ENCODE results near the gene RAPGEF3. TPM values are rescaled to one million over a fixed set of nuclear protein-coding genes. Genes with fewer than 3 reads are reported as not detected.

Gene RAPGEF3
- total RNA-seq, 1 donor from 2014 or later = 1.4 TPM

GRCh38 chr12:47754881-47755280 lies 3.8 kb downstream of the RAPGEF3 start:
- Mint-ChIP-seq H3K4me1 (peaks cover 25% of the 10 kb centered on the region), H3K36me3 (ENCODE audit: low read depth) (no peaks in the 10 kb centered on the region), H3K27ac (ENCODE audit: unreplicated experiment) (no peak overlapping the region), H3K9me3 (no peaks in the 10 kb centered on the region), H3K27me3 (ENCODE audit: low read depth) (peaks cover 10% of the 10 kb centered on the region), H3K4me3 (no peak overlapping the region)
- DNase-seq (ENCODE audit: low read depth, low spot score) = no peak
- no peak for TF ChIP-seq CTCF (conservative IDR thresholded peaks at IDR 0.05)

- Mint-ChIP-seq H3K4me3 (no peak overlapping the region), H3K4me1 (peaks cover 25% of the 10 kb centered on the region), H3K9me3 (no peaks in the 10 kb centered on the region), H3K27ac (ENCODE audit: unreplicated experiment) (no peak overlapping the region), H3K36me3 (ENCODE audit: low read depth) (no peaks in the 10 kb centered on the region), H3K27me3 (ENCODE audit: low read depth) (peaks cover 12% of the 10 kb centered on the region)
- no peak for TF ChIP-seq CTCF (conservative IDR thresholded peaks at IDR 0.05)
- no peak for DNase-seq (ENCODE audit: low read depth, low spot score)
Observed at GRCh38 chr12:47754126-47754525, 4.6 kb downstream of the RAPGEF3 start.

GRCh38 chr12:47753021-47754001 lies 5.4 kb downstream of the RAPGEF3 start:
- H3K4me1 Mint-ChIP-seq = peaks cover 25% of the 10 kb centered on the region
- H3K27me3 Mint-ChIP-seq (ENCODE audit: low read depth) = peaks cover 12% of the 10 kb centered on the region
- DNase-seq (ENCODE audit: low read depth, low spot score) = no peak
- H3K9me3 Mint-ChIP-seq = no peaks in the 10 kb centered on the region
- H3K36me3 Mint-ChIP-seq (ENCODE audit: low read depth) = no peaks in the 10 kb centered on the region
- no peak for TF ChIP-seq CTCF (conservative IDR thresholded peaks at IDR 0.05)
- H3K4me3 Mint-ChIP-seq = peak overlapping the region; percentile 38
- H3K27ac Mint-ChIP-seq (ENCODE audit: unreplicated experiment) = peak overlapping the region; percentile 52

GRCh38 chr12:47752552-47752951 lies 6.1 kb downstream of the RAPGEF3 start:
- peaks cover 9% of the 10 kb centered on the region for H3K27me3 Mint-ChIP-seq (ENCODE audit: low read depth)
- no peak for DNase-seq (ENCODE audit: low read depth, low spot score)
- TF ChIP-seq CTCF (conservative IDR thresholded peaks at IDR 0.05) = no peak
- H3K9me3 Mint-ChIP-seq = no peaks in the 10 kb centered on the region
- H3K4me3 Mint-ChIP-seq = no peak overlapping the region
- H3K27ac Mint-ChIP-seq (ENCODE audit: unreplicated experiment) = no peak overlapping the region
- no peaks in the 10 kb centered on the region for H3K36me3 Mint-ChIP-seq (ENCODE audit: low read depth)
- peaks cover 24% of the 10 kb centered on the region for H3K4me1 Mint-ChIP-seq

GRCh38 chr12:47752121-47752520 lies 6.6 kb downstream of the RAPGEF3 start:
- H3K27ac Mint-ChIP-seq (ENCODE audit: unreplicated experiment) = no peak overlapping the region
- peaks cover 20% of the 10 kb centered on the region for H3K4me1 Mint-ChIP-seq
- no peaks in the 10 kb centered on the region for H3K9me3 Mint-ChIP-seq
- no peak overlapping the region for H3K4me3 Mint-ChIP-seq
- no peaks in the 10 kb centered on the region for H3K36me3 Mint-ChIP-seq (ENCODE audit: low read depth)
- peaks cover 4% of the 10 kb centered on the region for H3K27me3 Mint-ChIP-seq (ENCODE audit: low read depth)
- TF ChIP-seq CTCF (conservative IDR thresholded peaks at IDR 0.05) = no peak
- DNase-seq (ENCODE audit: low read depth, low spot score) = no peak
